GM10847 (cell line): ENCODE measurements around the gene ALOX15.

Experiments
- POLR2A ChIP-seq: IDR thresholded peaks from 2 replicates; pipeline ENCODE4 v1.6.1; 2011; ENCODE audit not compliant: insufficient read length; ENCODE audit errors: extremely low read depth

The ALOX15 gene

GRCh38 chr17:4625181-4625617 is 16.3 kb downstream of the ALOX15 start:
- no peak for TF ChIP-seq POLR2A

GRCh38 chr17:4623249-4623648 is 18.2 kb downstream of the ALOX15 start:
- no peak for TF ChIP-seq POLR2A

GRCh38 chr17:4622375-4622774 is 19.1 kb downstream of the ALOX15 start:
- no peak for TF ChIP-seq POLR2A

GRCh38 chr17:4620531-4621101 is 20.9 kb downstream of the ALOX15 start:
- TF ChIP-seq POLR2A = no peak

GRCh38 chr17:4617590-4618351 is 23.7 kb downstream of the ALOX15 start:
- no peak for TF ChIP-seq POLR2A

- TF ChIP-seq POLR2A = no peak
Observed at GRCh38 chr17:4617090-4617489, 24.4 kb downstream of the ALOX15 start.

GRCh38 chr17:4616476-4616875 is 25.0 kb downstream of the ALOX15 start:
- TF ChIP-seq POLR2A = no peak

GRCh38 chr17:4610656-4611055 is 30.8 kb downstream of the ALOX15 start:
- no peak for TF ChIP-seq POLR2A

- TF ChIP-seq POLR2A = no peak
Observed at GRCh38 chr17:4610162-4610561, 31.3 kb downstream of the ALOX15 start.

GRCh38 chr17:4609761-4610160 is 31.7 kb downstream of the ALOX15 start:
- no peak for TF ChIP-seq POLR2A

GRCh38 chr17:4607773-4608187 is 33.7 kb downstream of the ALOX15 start:
- no peak for TF ChIP-seq POLR2A

GRCh38 chr17:4607261-4607741 is 34.2 kb downstream of the ALOX15 start:
- TF ChIP-seq POLR2A = no peak

- no peak for TF ChIP-seq POLR2A
Observed at GRCh38 chr17:4605826-4606225, 35.7 kb downstream of the ALOX15 start.

GRCh38 chr17:4604111-4604644 is 37.3 kb downstream of the ALOX15 start:
- TF ChIP-seq POLR2A = no peak

GRCh38 chr17:4602041-4602440 is 39.4 kb downstream of the ALOX15 start:
- no peak for TF ChIP-seq POLR2A

- TF ChIP-seq POLR2A = no peak
Observed at GRCh38 chr17:4601326-4601725, 40.2 kb downstream of the ALOX15 start.
